Stimulated activated naive CD4-positive, alpha-beta T cell (primary cell): ENCODE measurements around the gene NME9.

Source experiments
- DNase-seq, 6 experiments: peaks; one replicate each; lab custom pipeline; 2025; lab: John Stamatoyannopoulos, UW

NME9 gene

DNA sequence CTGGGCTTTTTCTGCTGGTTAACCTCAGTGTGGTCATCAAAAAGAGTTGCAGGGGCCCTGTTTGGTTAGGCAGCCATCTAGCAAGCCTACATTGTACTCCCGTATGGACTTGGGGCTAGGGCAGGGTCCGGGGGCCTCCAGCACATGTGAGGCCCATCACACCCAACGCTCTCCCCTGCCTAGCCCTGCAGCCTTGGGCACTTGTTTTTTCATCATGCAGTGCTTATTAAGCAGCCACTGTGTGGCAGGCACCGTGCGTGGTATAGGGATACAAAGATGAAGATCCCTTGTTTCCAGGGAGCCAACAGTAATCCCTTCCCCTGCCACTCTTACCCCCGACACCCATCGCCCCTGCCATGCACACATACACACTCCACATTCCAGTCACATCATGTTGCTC, 32.9 kb upstream of the NME9 start:
- DNase-seq = no peak

DNA sequence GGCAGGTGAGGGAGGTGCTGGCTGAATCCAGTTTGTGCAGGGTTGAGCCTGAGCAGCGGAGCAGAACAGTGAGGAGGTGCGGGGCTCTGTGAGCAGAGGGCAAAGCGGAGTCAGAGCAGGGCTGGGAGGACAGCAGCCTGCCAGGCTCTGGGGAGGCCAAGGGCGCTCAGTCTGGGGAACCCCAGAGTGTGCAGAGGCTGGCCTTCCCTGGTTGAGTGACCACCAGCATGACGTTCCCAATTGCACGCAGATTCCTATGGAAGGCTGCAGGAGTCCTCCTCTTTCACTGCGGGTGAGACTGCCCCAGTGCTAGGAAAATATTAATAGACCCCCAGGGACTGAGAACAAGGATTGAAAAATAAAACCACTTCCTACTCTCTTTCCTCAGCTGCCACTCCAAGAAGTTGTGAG, 31.9 kb upstream of the NME9 start:
- DNase-seq = no peak

DNA sequence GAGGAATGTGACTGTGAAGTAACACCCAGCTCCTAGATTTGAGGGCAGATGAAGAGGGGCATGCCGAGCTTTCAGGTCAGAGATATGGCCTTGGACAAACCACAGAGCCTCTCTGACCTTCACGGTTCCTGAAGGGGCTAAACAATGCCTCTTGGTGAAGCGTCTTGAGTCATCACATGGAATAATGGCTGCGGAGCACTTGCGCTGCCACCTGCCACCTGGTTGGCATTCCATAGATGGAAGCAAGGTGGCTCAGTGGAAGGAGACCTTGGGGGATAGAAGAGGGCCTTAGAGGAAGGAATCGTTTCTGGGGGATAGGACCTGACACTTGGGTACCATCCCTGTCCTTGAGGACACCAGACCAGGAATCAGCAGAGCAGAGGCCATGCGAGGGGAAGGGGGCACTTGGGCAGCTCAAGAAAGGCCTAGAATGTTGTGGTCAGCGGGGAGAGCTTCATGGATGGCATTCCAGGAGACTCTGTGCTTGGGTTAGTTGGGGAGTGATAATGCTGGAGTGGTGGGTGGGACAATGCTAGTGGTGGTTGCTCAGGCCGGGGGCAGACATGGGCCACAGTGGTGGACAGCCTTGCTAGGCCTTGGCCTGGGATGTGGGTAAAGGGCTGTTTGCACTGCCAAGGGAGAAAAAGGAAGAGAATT, 31.3 kb upstream of the NME9 start:
- DNase-seq = no peak

DNA sequence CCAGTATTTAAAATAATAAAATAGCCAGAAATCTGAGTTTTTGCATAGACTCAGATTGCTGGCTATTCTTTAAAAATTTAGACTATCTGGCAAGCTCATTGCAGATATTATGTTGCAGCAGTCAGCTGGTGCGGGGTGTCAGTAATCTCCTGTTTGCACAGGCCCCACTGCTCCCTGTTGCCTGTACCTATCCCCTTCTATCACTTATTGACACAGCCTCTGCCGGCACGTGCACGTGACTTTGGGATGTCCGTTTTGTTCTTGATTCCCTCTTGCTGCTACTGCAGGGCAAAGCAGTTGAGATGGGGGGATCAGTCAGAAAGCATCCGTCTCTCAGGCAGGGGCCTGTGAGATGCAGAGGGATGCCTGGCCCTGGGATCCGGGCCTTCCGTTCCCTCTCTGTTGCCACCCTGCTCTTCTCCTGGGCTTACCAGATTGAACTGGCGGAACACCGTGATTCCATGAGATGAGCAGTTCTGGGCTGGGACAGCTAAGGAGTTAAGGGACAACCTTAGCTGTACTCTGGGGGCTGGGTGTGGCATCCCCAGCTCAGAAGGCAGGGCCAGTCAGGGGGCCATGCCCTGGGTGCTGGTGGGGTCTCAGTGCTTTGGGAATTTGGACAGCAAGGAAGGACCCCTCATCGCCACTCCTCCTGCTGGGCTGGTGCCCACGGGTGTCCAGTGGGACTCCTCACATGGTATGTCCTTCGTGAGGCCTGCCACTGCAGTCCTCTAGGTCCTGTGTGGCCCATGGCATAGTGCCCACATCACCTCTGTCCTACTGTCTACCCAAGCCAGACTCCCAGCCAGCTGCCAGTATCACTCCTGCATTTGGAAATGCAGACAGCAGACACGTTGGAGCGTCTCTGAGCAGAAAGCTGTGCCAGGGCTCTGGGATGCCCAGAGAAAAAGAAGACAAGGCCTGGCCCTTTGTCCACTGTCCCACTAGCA, 30.5 kb upstream of the NME9 start:
- no peak for DNase-seq

DNA sequence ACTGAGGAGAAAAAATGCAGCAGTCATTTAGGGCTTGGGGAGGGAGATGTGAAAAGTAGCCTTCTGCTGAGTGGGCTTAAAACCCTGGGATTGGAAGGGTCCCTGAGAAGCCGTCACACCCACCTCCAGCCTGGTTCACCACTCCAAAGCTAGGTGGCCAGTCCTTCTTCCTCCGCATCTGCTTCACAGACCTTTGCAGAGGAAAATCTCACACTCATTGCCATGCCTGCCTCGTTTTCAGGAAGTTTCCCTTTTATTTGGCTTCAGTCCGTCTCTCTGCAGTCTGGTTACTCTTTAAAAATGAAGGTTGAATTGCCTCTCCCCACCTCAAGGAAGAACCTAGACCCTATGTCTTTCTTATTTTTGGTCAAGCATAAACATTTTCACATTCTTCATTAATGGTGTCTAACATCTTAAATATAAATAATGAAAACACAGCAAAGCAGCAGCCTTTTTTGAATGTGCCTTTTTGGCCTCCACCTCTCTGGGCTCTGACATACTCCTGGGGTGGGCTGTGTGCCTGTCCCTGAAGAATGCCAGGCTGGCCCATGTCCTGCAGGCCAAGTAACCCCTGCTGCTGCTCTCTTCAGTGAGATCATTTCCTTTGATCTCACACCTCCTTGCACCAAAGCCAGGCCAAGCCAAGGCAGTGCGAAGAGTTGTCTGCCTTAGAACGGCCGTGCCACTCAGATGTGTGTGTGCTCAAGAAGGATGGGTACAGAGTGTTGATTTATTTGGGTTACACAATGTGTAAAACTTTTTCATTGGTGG, 29.7 kb upstream of the NME9 start:
- DNase-seq = no peak

DNA sequence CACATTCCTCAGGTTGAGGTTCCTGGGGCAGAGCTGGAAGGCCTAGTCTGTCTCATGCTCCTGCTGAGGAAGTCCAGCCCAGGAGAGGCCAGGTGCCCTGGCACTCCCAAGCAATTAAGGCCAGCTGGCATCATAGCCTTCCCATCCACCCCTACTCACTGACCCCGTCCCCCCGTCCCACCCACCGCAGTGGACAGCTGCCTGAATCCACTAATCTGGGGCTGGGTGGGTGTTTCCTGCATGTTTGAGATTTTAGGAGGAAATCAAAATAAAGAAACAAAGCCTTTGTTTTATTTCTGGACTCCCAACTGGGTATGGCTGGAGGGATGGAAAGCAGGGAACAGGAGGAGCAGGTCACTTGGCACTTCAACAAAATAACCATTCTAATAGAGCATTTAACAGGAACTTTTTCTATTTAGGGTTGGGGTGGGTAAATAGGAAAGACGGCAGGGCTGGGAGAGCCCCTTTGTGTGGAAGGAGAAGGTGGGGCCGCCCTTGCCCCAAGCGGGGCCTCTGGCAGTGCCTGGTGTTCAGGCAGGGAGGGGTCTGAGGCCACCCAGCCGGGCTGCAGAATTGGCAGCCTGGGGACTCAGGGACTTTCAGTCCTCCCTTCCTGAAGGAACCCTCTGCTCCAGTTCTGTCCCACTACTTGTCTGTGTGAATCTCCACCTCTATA, 27.2 kb upstream of the NME9 start:
- DNase-seq = no peak

DNA sequence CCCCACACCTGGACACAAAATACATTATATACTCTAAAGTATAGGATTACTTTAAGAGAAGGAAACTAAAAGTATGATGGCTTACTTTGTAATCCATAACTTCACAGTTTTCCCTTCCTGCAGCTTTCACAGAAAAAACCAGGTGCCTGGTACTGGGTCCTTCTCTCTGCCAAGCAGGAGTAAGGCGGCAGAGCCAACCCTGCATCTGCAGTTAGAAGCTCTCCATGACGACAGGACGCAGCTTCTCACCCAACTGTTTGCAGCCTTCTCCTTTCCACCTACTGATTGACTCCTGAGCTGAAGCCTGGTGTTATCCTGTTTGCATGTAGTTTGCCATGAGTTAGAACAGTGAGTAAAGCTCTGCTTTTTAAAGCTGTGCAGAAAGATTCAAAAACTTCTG, 25.4 kb upstream of the NME9 start:
- no peak for DNase-seq

DNA sequence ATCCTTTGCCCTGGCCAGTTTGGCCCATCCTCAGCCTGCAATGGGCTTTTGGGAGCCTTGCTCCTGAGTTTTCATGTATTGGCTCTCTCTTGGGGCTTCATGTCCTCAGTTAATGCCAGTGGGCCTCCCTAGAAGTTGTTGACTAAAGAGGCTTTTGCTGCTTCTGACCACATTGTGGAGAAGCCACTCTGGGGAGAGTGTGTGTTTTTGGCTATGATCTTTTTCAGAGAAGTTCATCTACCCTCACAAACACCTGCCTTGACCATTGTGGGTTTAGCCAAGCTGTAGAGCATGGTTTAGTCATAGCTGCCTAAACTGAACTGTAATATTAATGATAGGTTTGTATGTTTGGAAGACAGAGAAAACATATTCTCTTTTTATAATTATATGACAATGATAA, 24.7 kb upstream of the NME9 start:
- DNase-seq = no peak

DNA sequence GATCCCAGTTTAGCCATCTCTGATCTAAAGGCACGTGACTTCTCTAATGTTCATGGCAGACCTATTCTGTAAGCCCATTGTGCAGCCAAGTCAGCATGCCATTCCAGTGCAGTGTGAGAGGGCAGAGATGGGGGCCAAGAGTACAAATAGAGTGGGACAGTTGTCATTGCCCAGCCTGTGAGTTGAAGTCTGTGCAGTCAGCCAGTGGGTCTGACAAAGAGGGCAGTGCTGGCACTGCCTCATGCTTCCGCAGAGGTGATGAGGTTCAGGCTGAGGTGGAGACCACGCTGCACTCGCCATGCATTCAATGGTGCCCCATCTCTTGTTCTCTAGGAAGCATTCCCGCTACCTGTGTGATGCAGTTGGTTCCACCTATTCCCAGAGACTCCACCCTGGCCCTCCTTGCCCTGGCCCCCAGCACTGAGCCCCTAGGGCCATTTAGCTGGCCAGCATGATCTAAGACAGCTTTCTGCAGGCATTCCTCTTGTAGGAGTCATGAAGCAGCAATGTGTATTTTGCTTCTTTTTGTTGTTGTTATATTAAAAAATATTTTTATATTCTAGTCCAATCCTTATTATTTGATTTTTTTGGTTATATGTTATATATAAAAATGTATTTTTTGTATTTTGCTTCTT, 22.4 kb upstream of the NME9 start:
- DNase-seq = no peak

DNA sequence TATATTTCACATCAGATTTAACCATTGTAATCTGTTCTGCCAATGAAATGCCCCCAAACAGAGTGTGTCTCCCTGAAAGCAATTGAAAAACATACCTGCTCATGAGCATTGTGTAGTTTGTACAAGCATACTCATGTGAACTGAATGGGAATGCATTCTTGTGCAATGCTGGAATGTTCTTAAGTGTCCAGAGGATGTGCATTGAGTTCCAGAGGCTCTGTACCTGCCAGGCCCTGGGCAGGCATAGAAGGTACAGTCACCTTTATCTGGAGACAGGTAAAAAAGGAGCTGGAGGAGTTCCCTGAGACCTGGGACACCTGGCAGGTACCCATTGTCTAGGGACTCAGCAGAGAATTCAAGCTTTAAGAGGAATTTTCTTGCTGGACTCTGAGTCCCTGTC, 21.5 kb upstream of the NME9 start:
- DNase-seq = no peak

DNA sequence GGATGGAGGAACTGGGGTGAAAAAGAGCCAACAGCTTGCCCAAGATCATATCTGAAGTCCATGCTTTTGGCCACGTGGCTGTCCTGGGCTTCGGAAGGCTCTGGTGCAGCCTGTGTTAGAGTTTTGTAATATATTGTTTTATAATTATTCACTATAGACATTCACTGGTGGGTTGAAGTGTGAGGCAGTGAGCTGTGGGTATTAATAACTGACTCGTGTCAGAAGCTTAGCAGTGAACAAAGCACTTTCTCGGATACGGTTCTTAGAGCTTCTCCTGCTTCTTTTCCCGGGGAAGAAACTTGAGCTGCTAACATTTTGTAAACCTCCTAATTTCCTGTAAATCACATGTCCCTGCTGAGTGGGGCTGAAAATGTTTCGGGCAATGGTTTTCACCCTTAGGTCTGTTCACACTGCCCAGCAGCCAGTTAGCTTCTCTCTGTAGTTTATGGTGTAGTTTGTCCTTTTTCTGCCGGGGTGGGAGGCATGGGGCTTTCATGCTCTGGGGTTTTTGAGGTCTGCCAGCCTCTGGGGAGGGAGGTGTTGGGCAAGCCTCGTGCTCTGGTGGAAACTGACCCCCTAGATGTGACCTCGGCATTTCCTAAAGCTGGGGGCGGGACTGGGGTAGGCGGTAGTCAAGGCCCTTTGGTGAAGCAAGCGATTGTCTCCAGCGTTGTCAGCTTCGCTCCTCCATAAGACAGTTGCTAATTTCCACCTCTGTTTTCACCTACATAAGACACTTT, 20.4 kb upstream of the NME9 start:
- DNase-seq = no peak

DNA sequence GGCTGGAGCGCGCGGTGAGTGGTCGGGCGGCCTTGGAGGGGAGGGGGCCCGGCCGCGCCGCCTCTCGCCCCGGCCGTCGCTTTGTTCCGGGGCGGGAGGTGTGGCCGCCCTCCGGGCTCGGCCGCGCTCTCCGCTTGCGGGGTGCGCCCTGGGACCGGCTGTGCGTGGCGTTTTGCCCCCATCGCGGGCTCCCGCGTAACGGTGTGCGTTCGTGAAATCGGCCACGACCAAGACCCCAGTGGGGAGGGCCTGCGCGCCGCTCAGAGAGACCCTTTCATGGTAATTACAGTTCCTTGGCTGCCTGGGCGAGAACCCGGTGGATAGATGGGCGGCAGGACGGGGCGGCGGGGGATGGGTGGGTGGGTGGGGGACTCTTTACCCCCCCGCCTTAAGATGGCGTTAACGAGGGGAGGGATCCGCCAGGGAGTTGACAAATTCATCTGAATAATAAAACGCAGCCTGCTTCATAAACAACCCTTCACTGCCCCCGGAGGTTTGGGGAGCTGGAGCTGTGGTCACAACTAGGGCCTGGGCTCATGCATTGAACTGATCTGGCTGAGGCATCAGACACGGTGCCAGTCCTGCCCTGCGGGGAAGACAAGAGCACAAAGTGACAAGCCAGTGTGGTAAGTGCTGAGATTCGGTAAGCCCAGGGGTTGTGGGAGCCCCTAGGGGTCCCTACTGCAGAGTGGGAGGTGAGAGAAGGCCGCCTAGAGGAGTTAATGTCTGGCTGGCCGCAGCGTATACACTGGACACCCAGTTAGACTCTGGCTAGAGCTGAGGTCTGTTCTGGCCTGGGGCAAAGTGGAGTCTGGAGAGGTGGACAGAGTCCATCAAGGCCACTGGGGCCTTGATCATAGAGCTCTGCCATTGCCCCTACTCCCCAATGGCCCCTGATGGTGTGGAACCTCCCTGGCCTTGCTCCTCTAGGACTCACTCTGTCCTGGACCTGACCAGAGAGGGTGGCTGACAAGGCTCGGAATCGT, 19.4 kb upstream of the NME9 start:
- DNase-seq = no peak

DNA sequence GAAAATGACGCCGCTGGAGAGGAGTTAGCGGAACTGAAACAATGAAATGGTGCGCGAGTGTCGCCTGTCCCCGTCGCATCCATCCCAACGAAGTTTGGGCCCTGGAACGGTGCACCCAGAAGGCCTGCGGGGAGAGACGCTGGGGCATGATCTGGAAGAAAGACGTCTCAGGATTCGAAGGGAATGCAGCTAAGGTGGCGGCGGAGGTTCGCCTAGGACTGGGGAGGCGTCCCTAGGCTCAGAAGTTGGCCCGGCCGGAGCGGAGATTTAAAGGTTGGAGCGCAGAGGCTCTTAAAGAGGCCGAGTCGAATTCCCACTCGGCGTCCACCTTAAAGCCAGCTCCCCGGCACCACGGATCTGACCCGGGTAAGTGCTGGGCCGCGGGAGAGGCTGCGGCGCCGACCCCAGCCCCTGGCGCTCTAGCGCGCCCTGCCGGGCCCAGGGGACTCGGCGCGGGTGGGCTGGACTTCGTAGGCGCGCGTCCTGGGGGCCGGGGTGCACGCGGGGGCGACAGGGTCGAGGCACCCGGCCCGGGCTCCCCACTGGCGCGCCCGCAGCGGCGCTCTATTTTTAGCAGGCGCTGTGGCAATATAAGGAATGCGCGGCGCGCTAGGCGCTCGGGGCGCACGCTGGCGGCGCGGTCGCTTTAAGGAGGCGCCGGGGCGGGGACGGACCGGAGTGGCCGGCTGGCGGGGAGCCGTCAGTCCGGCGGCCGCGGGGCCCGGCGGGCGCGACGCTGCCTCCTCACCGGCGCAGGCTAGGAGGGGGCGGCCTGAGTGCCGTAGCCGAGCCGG, 18.5 kb upstream of the NME9 start, which contains the start of gene MRAS:
Gene MRAS, plus strand, starts transcription at position 620 of the 794 bp plus-strand sequence. CDS start 24,305 bp downstream, outside the sequence.
- DNase-seq = peak in 2 of 6 experiments; percentile 22 to 24

DNA sequence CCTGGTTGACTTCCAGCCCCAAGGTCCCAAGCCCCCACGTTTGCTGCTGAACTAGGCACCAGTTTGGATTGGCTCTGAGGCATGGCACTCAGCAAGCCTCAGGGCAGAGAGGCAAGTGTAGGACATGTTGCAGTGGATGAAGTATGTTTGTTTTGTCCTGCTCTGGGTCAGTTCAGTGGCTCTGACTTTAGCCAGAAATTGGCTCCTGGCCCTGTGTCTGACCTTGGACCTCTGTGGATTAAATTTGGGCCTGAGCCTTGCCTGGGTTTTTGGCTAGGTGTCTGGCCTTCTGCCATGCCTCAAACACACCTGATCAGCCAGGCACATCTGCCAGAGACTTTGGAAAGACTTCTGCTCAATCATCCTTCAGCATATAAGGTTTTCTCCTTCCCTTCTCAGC, 15.1 kb upstream of the NME9 start:
- no peak for DNase-seq

DNA sequence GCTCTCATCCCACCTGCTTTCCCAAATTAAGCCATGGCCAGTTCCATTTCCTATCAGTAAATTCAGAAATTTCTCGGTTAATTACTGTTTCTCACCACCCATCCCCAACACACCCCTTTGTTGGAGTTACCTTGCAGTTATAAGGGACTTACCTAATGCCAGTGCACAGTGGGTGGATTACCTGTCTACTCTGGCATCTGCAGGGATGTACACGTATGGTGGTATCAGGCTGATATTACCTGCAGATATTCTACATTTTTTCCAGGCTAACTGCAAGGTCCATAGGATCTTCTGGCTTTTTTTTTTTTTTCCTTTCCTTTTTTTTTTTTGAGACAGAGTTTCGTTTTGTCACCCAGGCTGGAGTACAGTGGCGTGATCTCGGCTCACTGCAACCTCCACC, 10.9 kb upstream of the NME9 start:
- no peak for DNase-seq

DNA sequence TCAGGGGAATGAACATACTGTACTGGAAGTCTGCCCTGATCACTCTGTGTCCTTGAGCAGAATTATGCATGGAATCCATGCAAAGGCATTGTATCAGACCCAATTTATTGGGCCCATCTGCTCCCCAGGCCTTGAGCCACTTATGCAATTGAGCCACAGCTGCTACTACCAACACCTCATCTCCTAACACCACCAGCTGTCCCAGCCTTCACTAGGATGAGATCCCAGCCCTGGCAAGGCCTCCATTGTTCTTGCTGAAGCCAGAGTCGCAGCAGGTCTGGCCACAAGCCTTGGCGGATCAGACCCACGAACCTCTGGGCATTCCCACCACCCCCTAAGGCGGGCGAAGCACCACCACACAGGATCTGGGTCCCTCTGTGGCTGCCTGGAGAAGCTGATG, 9.2 kb upstream of the NME9 start:
- no peak for DNase-seq

DNA sequence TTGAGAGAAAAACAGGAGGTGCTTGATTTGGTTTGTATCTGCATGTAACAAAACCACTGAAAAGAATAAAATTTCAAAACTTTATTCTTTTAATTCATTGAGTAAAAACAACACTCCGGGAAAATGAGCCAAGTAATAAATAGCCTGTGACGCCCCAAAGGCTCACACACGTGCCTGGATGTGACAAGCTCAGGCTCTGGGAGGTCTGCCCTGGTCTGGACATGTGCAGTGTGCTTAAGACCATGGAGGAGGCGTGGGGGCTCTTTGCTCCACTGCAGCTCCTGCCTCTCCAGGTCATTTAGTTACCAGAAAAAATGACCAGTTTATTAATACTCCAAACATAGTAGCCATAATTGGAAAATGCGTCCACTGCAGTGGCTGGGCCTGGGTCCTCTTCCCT, 8.6 kb upstream of the NME9 start:
- DNase-seq = no peak

DNA sequence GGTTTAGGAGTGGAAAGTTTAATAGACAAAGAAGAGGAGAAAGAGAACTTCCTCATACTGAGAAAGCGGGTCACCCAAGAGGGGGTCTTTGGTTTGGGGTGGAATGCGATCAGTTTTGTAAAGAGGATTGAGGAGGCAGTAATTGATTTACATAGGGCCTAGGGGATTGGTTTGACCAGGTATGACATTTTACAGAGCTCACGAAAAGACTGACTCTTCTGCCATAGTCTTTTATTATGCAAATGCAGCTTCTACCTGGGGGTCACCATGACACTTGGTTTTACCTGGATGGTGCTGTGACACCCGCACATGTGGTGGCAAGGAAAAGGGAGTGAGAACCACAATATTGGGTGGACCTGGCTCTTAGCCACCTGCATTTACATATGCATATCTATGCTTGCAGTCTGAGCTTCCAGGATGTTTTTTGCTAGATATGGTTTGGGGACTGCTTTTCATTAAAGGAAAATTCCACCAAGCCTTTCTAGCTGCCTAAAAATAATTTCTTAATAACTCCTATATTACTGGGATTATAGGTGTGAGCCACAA, 6.9 kb upstream of the NME9 start:
- DNase-seq = no peak
